ENCODE measurements around the gene UHRF2. TPM values are rescaled to one million over a fixed set of nuclear protein-coding genes. Genes with fewer than 3 reads are reported as not detected.

UHRF2 gene
- polyA plus RNA-seq, 2 donors, result 9.9 to 13.7 TPM

DNA sequence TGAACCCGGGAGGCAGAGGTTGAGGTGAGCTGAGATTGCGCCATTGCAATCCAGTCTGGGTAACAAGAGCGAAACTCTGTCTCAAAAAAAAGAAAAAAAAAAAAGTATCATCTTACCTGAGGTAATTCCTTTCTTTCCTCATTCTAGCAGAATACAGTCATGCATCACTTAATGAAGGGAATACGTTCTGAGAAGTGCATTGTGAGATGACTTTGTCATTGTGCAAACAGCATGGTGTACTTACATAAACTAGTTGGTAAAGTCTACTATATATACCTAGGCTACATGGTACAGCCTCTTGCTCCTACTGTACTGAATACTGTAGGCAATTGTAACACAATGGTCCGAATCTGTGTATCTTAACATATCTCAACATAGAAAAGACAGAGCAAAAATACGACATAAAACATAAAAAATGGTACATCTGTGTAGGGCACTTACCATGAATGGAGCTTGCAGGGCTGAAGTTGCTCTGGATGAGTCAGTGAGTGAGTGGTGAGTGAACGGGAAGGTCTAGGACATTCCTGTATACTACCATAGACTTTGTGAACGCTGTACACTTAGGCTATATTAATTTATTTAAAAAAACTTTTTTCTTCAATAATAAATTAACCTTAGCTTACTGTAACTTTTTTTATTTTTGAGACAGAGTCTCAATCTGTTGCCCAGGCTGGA, 132.2 kb downstream of the UHRF2 start:
- Histone ChIP-seq H3K4me3 (ENCODE audit: low read depth in 1 of 2, low read length in 2 of 2) (no peak overlapping the region), H3K4me1 (ENCODE audit: control insufficient read depth in 2 of 2, insufficient read depth in 2 of 2, low read length in 1 of 2) (no peaks in the 10 kb centered on the region), H3K9me3 (ENCODE audit: control insufficient read depth in 2 of 2, insufficient read depth in 1 of 2, low read depth in 1 of 2, low read length in 1 of 2) (no peaks in the 10 kb centered on the region), H3K27ac (ENCODE audit: low read depth in 2 of 2, low read length in 1 of 2) (no peak overlapping the region), H3K27me3 (ENCODE audit: control insufficient read depth in 1 of 2, insufficient read depth in 2 of 2, low read length in 2 of 2) (no peaks in the 10 kb centered on the region), H3K36me3 (ENCODE audit: control insufficient read depth in 2 of 2, insufficient read depth in 2 of 2, low read length in 1 of 2) (no peaks in the 10 kb centered on the region)
- 88 to 91% methylated on average over 8 of the region's 8 CpGs for WGBS, 2 donors

DNA sequence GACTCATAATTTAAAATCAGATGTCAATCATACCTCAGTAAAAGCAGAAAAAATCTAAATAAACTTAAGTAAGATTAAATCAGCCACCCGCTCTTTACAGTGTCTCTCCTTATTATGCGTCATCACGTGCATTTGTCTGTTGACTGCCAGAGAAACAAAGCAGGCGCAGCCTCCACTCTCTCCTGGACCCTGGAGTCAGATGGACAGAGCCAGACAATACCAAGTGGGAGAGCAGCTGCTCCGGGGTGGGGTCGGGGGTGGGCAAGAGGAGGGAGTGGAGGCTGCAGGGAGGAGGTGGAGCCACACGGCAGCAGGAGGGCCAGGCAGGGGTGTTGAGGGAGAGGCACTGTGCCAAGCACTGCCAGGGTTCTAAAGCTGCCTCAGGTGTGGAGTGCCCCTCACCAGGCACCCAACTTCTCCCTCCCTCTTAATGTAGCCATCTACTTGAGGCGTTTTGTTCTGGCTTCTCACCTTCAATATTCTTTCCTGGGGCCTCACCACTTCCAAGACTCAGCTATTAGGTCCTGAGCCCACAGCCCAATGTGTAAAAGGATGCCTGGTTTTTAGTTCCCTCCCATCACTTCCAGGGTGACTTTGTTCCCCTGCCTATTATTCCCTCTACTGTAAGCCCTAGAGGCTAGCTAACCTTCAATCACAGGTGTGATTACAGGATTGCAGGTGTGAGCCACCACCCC, 136.3 kb downstream of the UHRF2 start:
- Histone ChIP-seq H3K27ac (ENCODE audit: low read depth in 2 of 2, low read length in 1 of 2) (no peak overlapping the region), H3K36me3 (ENCODE audit: control insufficient read depth in 2 of 2, insufficient read depth in 2 of 2, low read length in 1 of 2) (no peaks in the 10 kb centered on the region), H3K4me1 (ENCODE audit: control insufficient read depth in 2 of 2, insufficient read depth in 2 of 2, low read length in 1 of 2) (peaks cover 0 to 1% of the 10 kb centered on the region in 2 donors), H3K27me3 (ENCODE audit: control insufficient read depth in 1 of 2, insufficient read depth in 2 of 2, low read length in 2 of 2) (no peaks in the 10 kb centered on the region), H3K9me3 (ENCODE audit: control insufficient read depth in 2 of 2, insufficient read depth in 1 of 2, low read depth in 1 of 2, low read length in 1 of 2) (no peaks in the 10 kb centered on the region), H3K4me3 (ENCODE audit: low read depth in 1 of 2, low read length in 2 of 2) (no peak overlapping the region)
- 68 to 77% methylated on average over 7 to 8 of the region's 8 CpGs for WGBS, 2 donors

DNA sequence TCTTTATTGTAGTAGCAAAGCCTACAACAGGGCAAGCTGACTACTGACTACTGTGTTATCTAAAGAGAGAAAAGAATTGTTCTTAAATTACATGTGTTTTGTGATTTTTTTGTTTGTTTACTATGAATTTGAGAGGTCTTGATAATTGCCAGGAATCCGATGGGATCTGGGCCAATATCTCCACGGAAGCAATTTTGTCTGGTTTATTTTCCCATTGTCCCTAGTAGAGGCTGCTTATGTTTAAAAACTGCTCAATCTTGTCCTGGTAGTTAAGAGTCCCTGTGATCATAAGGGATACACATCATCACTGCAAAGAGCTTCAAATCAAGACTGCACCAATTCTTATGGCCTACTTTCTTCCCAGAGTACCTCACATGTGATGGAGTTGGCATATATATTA, 138.1 kb downstream of the UHRF2 start:
- WGBS, 2 donors, result 67 to 75% methylated on average over 2 of the region's 2 CpGs
- H3K27ac ChIP-seq (ENCODE audit: low read depth in 2 of 2, low read length in 1 of 2), result no peak overlapping the region
- H3K4me3 ChIP-seq (ENCODE audit: low read depth in 1 of 2, low read length in 2 of 2), result no peak overlapping the region
- H3K36me3 ChIP-seq (ENCODE audit: control insufficient read depth in 2 of 2, insufficient read depth in 2 of 2, low read length in 1 of 2), result no peaks in the 10 kb centered on the region
- peaks cover 0 to 1% of the 10 kb centered on the region in 2 donors for H3K4me1 ChIP-seq (ENCODE audit: control insufficient read depth in 2 of 2, insufficient read depth in 2 of 2, low read length in 1 of 2)
- no peaks in the 10 kb centered on the region for H3K27me3 ChIP-seq (ENCODE audit: control insufficient read depth in 1 of 2, insufficient read depth in 2 of 2, low read length in 2 of 2)
- H3K9me3 ChIP-seq (ENCODE audit: control insufficient read depth in 2 of 2, insufficient read depth in 1 of 2, low read depth in 1 of 2, low read length in 1 of 2), result no peaks in the 10 kb centered on the region

DNA sequence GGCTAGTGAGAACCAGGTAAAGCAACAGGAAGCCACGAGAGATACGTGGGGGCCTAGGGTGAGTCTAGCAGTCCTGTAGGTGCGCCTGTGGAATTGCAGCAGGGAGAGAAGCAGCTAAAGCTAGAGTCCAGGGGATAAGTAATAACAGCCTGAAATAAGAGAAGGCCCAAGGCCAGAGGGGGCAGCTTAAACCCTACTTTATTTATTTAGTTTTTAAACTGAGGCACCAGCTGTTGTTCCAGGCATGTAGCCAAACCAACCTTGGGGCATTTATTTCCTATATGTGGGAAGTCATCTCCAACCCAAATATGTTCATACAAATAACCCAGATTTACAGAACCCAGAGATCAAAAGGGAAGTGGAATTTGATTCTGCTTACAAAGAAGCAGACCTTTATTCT, 139.0 kb downstream of the UHRF2 start:
- peaks cover 0 to 1% of the 10 kb centered on the region in 2 donors for H3K4me1 ChIP-seq (ENCODE audit: control insufficient read depth in 2 of 2, insufficient read depth in 2 of 2, low read length in 1 of 2)
- no peak overlapping the region for H3K4me3 ChIP-seq (ENCODE audit: low read depth in 1 of 2, low read length in 2 of 2)
- no peaks in the 10 kb centered on the region for H3K9me3 ChIP-seq (ENCODE audit: control insufficient read depth in 2 of 2, insufficient read depth in 1 of 2, low read depth in 1 of 2, low read length in 1 of 2)
- H3K27me3 ChIP-seq (ENCODE audit: control insufficient read depth in 1 of 2, insufficient read depth in 2 of 2, low read length in 2 of 2), result no peaks in the 10 kb centered on the region
- no peak overlapping the region for H3K27ac ChIP-seq (ENCODE audit: low read depth in 2 of 2, low read length in 1 of 2)
- 78 to 82% methylated on average over 3 of the region's 3 CpGs for WGBS, 2 donors
- no peaks in the 10 kb centered on the region for H3K36me3 ChIP-seq (ENCODE audit: control insufficient read depth in 2 of 2, insufficient read depth in 2 of 2, low read length in 1 of 2)

DNA sequence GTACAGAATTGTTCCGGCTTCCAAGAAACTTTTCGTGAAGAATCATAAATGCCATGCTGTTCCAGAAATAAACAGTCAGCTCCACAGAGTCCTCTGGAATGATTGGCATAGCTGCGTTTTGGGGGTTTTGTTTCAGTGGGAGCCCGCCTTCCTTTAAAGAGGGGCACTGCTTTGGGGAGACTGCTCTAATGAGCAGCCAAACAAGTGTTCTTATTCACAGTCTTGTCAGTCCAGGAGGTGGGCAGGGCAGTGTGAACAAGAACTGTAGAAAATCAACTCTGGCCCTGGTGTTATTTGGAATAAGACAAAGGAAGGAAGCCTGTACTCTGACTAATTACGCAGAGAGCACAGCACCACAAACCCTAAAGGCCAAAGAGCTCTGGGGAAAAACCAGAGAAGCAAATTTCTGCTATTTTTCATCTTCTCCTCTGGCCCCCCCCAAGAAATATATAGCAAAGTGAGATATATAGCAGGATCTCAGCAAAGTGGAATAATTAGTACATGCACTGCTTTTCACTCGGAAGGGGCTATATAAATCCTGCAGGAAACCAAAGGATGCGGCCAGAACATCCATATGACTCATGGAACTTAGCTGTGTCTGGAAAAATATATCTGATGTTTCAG, 139.6 kb downstream of the UHRF2 start:
- no peak overlapping the region for H3K27ac ChIP-seq (ENCODE audit: low read depth in 2 of 2, low read length in 1 of 2)

DNA sequence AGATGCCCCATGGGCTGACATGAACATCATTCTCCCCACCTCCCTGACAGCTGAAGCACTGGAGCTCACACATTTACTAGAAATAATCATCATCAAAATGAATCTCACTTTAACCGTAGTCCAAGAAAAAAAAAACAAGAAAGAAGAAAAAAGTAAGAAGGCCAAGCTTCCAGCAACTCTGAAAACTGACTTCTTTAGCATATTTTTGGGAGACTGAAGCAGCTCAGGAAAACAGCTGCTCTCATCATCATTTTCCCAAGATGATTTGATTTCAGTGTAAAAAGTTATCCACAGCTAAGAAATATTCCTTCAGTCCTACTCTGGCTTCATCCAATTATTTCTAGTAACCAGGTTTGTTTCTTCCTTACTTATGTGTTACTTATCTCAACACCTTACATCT, 140.9 kb downstream of the UHRF2 start:
- WGBS, 2 donors, result 93 to 94% methylated on average over 1 of the region's 1 CpG

More for the DNA sequence above, 139.6 kb downstream of the UHRF2 start:
- 69 to 81% methylated on average over 7 of the region's 7 CpGs for WGBS, 2 donors
- Histone ChIP-seq H3K4me1 (ENCODE audit: control insufficient read depth in 2 of 2, insufficient read depth in 2 of 2, low read length in 1 of 2) (peaks cover 0 to 1% of the 10 kb centered on the region in 2 donors), H3K27me3 (ENCODE audit: control insufficient read depth in 1 of 2, insufficient read depth in 2 of 2, low read length in 2 of 2) (no peaks in the 10 kb centered on the region), H3K9me3 (ENCODE audit: control insufficient read depth in 2 of 2, insufficient read depth in 1 of 2, low read depth in 1 of 2, low read length in 1 of 2) (no peaks in the 10 kb centered on the region), H3K36me3 (ENCODE audit: control insufficient read depth in 2 of 2, insufficient read depth in 2 of 2, low read length in 1 of 2) (no peaks in the 10 kb centered on the region), H3K4me3 (ENCODE audit: low read depth in 1 of 2, low read length in 2 of 2) (no peak overlapping the region)

More for the DNA sequence above, 140.9 kb downstream of the UHRF2 start:
- no peak overlapping the region for H3K4me3 ChIP-seq (ENCODE audit: low read depth in 1 of 2, low read length in 2 of 2)
- peaks cover 0 to 1% of the 10 kb centered on the region in 2 donors for H3K4me1 ChIP-seq (ENCODE audit: control insufficient read depth in 2 of 2, insufficient read depth in 2 of 2, low read length in 1 of 2)
- H3K27me3 ChIP-seq (ENCODE audit: control insufficient read depth in 1 of 2, insufficient read depth in 2 of 2, low read length in 2 of 2), result no peaks in the 10 kb centered on the region
- no peaks in the 10 kb centered on the region for H3K9me3 ChIP-seq (ENCODE audit: control insufficient read depth in 2 of 2, insufficient read depth in 1 of 2, low read depth in 1 of 2, low read length in 1 of 2)
- no peak overlapping the region for H3K27ac ChIP-seq (ENCODE audit: low read depth in 2 of 2, low read length in 1 of 2)
- no peaks in the 10 kb centered on the region for H3K36me3 ChIP-seq (ENCODE audit: control insufficient read depth in 2 of 2, insufficient read depth in 2 of 2, low read length in 1 of 2)

Other genes starting within 250 kb of the UHRF2 start
- gene IL33, start 197.4 kb upstream of the UHRF2 start, polyA plus RNA-seq, result 10 to 100 TPM in 1 of 2 donors, 1 to 10 TPM in 1; 5.8 to 12.5 TPM
- gene TPD52L3, start 84.8 kb upstream of the UHRF2 start, polyA plus RNA-seq, result not detected
- 1 to 10 TPM; 2.3 to 2.7 TPM for gene GLDC, start 232.5 kb downstream of the UHRF2 start, polyA plus RNA-seq

Measured in esophagus (tissue), 2 donors.